Endometrial microvascular endothelial cells (primary cell): ENCODE measurements around the gene H6PD. TPM values are rescaled to one million over a fixed set of nuclear protein-coding genes. Genes with fewer than 3 reads are reported as not detected.

ENCODE experiments used
- in situ Hi-C: cut with HindIII; loops from 2 replicates; pipeline ENCODE4 v1.10.0; 2017; ENCODE audit warnings: low sequenced_read_pairs, low pct_unique_long_range_greater_than_20kb; ENCODE audit errors: inconsistent ontology term
- total RNA-seq: library from RNA; depleted of rRNA; stranded (reverse); fragments of >200 nt; gene quantifications from one replicate; pipeline ENCODE4 v1.2.3, GENCODE V29; 2015; ENCODE audit errors: inconsistent ontology term

H6PD gene
- total RNA-seq, 1 donor from 2014 or later = 22.4 TPM

GRCh38 chr1:9238550-9238949 lies 4.0 kb downstream of the H6PD start:
- in situ Hi-C loops = no loop called here

- in situ Hi-C loops = no loop called here
Observed at GRCh38 chr1:9239622-9240401, 5.2 kb downstream of the H6PD start.

- in situ Hi-C loops = no loop called here
Observed at GRCh38 chr1:9240914-9241820, 6.6 kb downstream of the H6PD start.

GRCh38 chr1:9241891-9242290 lies 7.3 kb downstream of the H6PD start:
- in situ Hi-C loops = no loop called here

- in situ Hi-C loops = no loop called here
Observed at GRCh38 chr1:9242338-9242969, 7.9 kb downstream of the H6PD start.

- in situ Hi-C loops = no loop called here
Observed at GRCh38 chr1:9243066-9243739, 8.6 kb downstream of the H6PD start.

- in situ Hi-C loops = no loop called here
Observed at GRCh38 chr1:9244501-9245229, 10.1 kb downstream of the H6PD start.

GRCh38 chr1:9245230-9245619 lies 10.7 kb downstream of the H6PD start:
- in situ Hi-C loops = no loop called here

GRCh38 chr1:9245661-9246060 lies 11.1 kb downstream of the H6PD start:
- in situ Hi-C loops = no loop called here

GRCh38 chr1:9246215-9246614 lies 11.6 kb downstream of the H6PD start:
- in situ Hi-C loops = no loop called here

- in situ Hi-C loops = no loop called here
Observed at GRCh38 chr1:9246841-9247785, 12.5 kb downstream of the H6PD start.

- in situ Hi-C loops = no loop called here
Observed at GRCh38 chr1:9247894-9248293, 13.3 kb downstream of the H6PD start.

- in situ Hi-C loops = no loop called here
Observed at GRCh38 chr1:9248341-9249262, 14.0 kb downstream of the H6PD start.

- in situ Hi-C loops = no loop called here
Observed at GRCh38 chr1:9249263-9249533, 14.6 kb downstream of the H6PD start.

GRCh38 chr1:9249534-9250410 lies 15.2 kb downstream of the H6PD start:
- in situ Hi-C loops = no loop called here
